HG02885 (cell line): ENCODE results near the gene GALNT2.

Experiments
- ATAC-seq: cut with Tn5 transposase; IDR thresholded peaks from one replicate; pipeline ENCODE4 v1.9.1; 2021; ENCODE audit warnings: mild to moderate bottlenecking; ENCODE audit not compliant: unreplicated experiment, poor library complexity

The GALNT2 gene

DNA sequence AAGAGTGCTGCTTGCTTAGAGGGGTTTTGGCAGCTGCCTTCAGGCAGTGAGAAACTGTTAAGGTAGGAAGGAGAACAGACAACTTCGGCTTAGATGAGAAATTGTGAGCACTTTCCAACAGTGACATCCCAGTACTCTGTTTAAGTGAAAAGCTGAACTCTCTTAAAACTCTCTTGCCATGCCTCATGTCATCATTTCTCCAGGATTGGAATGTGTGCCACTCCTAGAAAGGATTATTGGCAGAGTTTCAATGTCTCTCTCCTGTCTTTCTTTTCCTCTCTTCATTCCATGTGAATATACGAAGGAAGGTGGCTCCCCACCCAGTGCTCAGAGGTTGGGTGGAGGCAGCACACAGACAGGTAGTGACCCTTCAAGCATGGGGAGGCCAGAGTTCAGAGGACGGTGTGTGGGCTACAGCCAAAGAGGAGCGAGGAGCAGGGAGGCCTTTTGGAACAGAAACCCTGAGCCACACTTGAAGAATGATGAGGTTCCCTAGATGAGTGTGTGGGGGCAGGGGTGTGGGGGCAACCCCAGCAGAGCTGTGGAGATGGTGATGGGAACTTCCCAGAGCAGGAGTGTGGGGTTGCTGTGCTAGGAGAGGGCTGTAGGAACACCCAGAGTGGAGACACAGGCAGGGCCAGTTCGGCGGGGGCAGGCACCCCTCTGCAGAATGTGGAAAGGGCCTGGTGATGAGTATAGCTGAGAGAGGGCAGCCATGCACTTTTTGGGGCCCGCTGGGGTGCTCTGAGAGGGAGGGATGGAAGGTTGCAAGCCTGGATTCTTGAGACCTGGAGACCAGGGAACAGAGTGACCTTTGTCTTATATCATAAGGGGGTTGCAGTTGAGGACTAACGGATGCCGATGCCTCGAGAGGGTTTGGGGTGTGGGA lies 58.8 kb downstream of the GALNT2 start:
- ATAC-seq: no peak

DNA sequence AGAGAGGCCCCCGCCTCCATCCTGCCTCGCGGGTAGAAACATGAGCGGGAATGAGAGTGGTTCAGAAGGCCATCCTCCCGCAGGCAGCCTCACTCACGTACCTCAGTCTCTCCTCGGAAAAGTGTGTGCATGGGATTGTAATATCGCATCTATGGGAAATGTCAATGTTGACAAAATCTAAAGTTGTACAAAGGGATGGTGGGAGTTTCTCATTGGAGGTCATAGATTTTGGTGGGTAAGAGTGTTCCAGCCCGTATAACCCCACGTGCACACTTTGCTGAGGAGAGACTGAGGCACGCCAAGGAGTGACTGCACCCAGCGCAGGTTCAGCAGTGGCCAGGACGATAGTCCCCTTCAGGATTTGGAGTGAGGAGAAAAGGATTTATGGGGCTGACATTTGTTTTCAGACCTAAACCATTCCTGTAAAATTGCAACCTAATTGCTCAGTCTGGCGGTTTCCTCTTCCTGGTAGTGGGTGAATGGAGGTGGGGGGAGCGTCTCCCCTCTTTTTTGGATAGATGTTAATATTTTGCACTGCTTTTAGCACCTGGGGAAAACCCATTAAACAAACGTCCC lies 59.6 kb downstream of the GALNT2 start:
- no peak for ATAC-seq

DNA sequence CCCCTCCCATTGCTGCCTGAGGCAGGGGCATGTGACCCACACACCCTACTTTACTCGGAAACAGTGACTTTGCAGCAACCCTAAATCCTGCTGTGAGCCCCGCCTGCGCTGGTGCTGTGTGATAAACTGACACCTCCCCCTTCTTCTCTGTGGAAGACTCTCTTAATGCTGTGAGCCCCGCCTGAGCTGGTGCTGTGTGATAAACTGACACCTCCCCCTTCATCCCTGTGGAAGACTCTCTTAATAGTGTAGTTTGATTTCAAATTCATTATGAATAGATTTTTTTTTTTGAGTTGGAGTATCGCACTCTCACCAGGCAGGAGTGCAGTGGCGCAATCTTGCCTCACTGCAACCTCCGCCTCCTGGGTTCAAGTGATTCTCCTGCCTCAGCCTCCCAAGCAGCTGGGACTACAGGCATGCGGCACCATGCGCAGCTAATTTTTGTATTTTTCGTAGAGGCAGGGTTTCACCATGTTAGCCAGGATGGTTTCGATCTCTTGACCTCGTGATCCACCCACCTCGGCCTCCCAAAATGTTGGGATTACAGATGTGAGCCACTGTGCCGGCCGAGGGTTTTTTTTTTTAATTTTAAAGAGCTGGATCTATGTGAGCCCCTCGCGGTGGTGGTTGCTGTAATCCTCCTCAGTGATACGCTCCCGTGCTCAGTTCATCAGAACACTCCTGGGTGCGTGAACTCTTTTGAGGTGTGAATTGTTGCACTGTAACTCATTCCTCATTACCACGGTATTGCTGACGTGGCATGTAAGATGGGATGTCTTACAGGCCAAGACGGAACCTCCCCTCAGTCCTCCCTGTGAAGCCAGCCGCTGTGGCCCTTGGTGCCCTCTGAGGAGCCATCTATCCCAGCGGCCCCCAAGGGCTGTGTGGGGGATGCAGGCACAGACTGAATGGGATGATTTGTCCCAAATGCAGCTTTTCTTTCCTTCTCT lies 60.3 kb downstream of the GALNT2 start:
- ATAC-seq: no peak

DNA sequence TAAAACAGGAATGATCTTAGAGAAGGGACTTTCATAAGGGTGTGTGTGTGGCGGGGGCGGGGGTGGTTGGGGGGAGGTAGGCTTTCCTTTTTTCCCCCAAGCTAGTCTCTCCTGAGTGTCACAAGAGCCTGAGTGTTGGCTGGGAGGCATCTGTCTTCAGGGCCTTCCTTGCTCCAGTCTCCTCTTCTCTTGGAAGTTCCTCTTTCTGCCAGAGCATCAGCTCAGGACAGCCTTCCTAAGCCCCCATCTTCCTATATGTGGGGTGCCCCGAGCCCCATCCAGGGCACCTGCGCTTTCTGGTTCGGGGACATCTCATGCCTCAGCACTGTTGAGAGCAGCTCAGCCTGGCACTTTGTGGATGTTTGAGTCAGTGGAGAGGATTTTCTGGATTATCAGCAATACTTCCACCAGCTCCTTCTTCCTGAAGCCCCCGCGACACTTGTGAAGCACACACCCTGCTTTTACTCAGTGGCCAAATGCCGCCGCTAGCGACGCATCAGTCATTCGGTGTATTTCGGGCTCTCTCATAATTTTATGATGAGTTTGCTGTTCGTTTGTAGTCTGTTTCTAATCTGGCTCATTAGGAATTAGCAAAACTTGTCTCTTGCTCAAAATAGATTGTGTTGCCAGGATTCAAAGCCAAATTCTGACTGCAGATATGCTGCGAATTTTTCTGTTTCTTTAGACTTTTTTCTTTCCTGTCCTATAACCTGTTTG lies 61.7 kb downstream of the GALNT2 start:
- no peak for ATAC-seq

DNA sequence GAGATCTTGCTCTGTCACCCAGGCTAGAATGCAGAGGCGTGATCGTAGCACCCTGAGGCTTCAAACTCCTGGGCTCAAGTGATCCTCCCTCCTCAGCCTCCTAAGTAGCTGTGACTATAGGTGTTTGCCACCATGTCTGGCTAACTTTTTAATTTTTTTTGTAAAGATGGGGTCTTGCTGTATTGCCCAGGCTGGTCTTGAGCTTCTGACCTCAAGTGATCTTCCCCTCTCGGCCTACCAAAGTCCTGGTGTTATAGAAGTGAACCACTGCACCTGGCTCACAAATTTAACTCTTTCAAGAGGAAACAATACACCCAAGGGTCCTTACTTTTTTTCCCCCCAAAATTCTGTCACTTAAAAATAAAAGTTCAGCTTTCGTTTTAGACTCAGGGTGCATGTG lies 62.3 kb downstream of the GALNT2 start:
- ATAC-seq: no peak

DNA sequence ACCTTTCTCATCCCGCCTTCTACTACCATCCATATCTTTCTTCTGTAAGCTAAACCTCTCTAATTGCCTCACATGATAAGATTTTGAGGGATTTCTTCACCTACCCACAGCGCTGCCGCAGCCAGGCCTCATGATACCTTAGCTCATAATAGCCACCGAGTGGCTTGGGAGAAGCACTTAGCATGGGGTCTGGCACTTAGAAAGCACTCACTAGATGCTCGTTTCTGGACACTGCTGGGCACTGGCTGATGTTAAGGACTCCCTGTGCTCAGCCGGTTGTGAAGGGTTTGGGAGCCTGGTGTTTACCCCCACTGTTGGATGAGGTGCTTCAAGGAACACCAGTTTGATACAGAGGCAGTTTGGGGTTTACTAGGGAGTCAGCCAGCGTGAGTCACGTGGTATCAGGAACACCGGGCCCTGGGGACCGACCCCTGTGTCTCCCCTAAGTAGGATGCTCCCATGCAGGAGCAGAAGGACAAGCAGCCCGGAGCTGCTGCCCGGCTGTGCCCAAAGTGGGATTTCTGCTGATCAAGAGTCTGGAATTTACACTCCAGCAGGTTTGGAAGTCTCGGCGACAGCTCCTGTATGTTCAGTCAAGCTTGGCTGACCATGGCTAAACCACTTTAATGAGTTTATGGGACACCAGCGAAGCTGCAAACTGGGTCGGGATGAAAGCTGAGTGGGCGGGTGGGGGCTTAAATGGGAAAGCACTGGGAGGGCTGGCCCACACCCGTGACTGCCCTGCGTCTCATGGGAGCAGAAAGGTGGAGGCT lies 63.3 kb downstream of the GALNT2 start:
- no peak for ATAC-seq

DNA sequence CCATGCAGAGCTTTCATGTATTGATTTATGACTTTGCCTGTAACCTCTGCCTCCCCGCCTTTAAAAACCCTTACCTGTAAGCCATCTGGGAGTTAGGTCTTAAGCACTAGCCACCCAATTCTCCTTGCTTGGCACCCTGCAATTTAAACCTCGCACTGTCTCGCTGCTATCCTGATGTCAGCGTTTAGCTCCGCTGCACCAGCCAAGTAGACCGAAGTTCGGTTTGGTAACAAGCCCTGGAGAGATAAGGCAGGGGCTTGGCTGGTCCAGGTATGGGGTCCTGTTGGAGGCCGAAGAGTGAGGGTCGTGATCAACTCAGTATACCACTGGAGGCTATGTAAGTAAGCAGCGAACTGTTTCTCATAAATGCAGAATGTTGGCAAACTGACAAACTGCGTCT lies 64.4 kb downstream of the GALNT2 start:
- ATAC-seq: no peak

DNA sequence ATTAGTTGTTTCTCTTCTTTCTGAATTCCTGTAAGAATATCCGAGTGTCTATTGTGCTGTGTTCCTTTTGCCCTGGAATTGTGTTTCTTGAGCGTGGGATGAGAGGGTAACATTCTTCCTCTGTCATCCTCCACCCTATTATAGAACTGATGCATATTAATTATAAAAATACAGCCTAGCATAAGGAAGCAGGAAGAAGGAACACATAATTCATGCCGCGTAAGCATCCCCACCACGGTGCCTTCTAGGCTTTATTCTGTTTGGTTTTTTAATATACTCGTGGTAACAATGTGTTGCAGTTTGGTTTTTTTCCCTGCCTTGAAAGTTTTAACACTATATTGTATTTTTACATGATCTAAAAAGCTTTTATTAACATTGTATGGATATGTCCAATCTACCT lies 65.7 kb downstream of the GALNT2 start:
- no peak for ATAC-seq

DNA sequence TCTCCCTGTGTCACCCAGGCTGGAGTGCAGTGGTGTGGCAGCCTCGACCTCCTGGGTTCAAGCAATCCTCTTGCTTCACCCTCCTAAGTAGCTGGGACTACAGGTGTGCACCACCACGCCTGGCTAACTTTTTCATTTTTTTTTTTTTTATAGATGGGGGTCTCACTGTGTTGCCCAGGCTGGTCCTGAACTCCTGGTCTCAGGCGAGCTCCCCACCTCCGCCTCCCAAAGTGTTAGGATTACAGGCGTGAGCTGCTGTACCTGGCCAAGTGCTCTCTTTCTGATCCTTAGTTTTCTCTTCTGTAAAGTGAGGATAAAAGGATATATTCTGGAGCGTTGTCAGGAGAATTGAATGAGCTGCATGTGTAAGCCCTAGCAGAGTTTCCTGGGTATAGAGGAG lies 68.7 kb downstream of the GALNT2 start:
- no peak for ATAC-seq

DNA sequence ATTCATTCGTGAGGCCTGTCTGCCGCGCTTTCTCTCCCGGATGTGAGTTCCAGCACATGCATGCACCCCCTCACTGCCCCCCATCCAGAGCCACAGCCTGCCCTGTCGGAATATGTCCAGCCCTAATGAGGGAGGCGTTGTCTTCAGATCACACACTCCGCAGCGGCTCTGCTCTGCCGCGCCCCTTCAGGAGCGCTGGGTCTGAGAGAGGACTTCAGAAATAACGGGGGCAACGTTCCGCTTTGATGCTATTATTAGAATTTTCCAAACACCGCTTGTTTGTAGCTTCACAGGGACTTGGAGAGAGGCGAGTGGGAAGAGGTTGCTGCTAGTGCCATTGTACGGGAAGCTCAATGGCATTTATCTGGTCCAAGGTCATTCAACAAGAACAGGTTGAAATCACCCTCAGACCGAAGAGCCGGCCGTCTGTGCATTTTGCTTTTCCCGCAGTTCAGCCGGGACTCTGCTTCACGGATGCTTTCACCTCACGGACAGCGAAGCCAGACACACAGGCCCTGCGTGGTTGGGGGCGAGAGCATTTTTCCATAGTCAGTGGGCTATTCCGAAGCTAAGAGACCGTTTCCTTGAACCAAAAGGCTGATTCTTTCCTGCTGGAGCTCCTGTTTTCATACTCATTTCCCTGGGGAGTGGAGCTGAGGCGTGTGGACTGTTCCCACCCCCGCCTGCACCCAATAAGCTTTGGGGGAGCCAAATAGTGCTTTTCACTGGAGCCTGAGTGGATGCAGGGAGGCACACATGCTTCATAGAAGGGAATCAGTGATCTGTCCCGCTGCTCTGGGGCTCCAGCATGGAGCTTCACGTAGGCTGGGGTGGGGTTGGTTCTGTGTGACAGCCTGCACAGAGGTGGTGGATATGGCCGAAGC lies 69.7 kb downstream of the GALNT2 start:
- ATAC-seq: no peak

DNA sequence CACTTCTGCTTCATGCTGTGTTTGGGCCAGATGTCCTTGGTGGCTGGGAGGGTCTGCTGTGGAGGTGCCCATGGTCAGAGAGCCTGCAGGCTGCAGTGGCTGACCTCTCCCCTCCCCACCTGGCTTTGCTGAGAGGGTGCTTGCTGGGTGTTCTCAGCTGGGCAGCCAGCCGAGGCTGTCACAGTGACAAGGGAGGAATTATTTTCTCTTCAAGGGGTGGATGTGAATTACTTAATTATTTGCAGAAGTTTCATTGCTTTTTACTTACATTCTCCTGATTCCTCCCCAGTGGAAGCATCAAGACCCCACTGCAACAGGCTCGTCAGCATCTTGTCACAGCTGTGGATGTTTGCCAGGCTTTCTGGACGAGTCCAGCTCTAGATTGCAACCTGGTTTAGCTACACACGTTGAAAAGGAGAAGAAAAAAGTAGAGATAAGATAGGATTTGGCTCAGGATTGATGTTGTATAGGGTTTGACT lies 70.3 kb downstream of the GALNT2 start:
- ATAC-seq: no peak

DNA sequence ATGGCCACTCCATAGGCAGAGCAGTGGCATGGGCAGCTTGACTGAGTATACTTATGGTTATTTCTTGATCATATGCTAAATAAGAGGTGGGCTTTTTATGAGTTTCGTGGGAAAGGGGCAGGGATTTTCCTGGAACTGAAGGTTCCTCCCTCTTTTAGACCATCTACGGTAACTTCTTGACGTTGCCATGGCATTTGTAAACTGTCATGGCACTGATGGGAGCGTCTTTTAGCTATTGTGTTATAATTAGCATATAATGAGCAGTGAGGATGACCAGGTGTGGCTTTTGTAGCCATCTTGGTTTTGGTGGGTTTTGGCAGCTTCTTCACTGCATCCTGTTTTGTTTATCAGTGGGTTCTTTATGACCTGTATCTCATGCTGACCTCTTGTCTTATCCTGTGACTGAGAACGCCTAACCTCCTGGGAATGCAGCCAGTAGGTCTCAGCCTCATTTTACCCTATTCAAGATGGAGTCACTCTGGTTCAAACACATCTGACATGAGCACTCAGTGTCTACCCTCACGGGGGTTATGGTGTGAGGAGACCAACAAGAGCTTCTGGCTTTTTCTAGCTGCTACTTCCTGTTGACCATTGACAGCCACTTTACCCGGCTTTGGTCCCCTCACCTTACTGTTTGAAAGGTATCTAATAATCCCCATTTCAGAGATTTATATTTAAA lies 71.7 kb downstream of the GALNT2 start:
- ATAC-seq: no peak

DNA sequence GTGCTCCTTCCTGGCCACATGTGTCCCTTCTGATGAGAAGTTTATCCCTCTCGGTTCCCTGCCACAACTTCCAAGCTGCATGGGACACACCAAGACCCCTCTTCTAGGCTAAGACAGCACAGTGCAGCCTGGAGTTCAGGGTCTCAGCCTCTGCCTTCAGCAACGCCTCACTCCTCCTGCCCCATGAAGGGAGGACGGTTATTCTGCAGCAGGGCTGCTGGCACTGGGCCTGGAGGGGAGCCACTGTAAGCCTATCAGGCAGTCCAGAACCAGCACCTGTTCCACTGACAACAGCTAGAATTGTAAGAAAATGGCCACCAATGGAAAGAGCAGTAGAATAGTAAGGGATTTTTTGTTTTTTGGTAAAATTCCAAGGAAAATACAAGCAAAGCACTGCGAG lies 72.3 kb downstream of the GALNT2 start:
- no peak for ATAC-seq

DNA sequence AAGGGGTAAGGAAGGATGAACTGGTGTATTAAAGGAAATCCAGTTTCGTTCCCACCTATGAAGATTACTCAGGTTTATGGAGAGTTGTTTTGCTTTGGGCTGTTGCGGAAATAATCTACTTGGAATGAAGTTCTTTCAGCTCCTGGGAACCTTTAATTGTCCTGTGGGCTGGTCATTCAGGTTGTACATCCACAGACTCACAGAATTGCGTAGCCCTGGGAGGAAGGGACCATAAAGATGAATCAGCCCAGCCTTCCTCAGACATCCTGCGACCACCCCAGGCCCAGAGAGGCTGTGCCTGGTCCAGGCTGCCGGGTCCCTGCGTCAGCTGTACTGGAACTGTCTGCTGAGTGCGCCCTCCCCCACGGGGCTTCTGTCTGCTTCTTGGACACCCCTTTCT lies 72.7 kb downstream of the GALNT2 start:
- no peak for ATAC-seq

DNA sequence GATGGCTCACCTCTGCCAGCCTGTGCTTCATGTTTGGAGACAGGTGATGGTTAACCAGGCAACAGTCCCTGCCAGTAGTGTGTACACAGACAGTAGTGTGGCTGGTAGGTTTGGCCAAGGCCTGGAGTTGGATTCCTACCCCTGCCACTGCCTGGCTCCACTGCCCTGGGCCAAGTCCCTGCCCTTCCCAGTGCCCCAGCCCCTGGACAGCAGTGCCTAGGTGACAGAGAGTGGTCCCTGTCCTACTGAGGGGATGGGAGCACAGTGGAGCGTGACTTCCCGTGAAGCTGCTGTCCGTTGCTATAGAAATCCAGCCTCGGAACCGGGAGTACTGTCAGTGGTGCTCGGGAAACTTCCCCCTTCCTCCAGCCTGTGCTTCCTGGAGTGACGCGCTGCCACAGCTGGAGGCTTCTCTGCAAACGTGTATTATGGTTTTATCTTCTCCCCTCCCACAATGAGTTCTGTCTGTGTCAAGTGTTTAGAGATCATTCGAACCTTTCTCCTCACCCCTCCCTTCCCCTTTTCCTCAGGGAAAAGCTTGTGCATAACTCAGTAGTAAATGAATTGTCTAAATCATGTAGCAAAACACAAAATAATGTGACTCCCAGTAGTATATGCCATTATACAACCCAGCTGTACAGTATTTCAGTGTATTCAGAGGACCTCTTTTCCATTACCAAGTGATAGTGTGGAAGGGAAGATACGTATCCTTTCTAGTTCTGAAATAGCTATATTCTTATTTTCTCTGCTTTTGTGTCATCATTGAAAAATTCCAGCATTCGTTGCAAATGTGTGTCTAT lies 73.4 kb downstream of the GALNT2 start:
- ATAC-seq: no peak

DNA sequence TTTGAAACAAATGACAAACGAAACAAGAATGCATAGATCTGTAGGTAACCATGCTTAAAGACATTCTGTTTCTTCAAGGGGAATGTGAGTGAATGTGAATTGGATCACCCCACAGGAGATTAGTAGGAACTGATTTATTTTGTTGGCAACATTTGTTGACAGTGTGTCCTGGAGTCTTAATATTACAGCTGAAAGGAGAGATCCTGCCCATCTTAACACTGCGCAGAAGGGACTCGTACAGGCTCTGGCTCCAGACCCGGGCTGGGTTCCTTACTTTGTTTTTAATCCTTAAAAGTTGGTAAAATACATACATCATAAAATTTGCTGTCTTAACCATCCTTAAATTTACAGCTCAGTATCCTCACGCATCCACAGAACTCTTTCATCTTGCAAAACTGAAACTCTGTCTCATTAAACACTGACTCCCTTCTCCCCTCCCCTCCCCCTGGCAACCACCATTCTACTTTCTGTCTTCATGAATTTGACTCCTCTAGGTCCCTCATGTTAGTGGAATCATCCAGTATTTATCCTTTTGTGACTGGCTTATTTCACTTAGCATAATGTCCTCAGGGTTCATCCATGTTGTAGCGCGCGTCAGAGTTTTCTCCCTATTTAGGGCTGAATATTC lies 74.1 kb downstream of the GALNT2 start:
- no peak for ATAC-seq
